Breast epithelium (tissue), 4 donors: Measurements from ENCODE around the gene RAB44. TPM values are rescaled to one million over a fixed set of nuclear protein-coding genes. Genes with fewer than 3 reads are reported as not detected.
A peak's percentile ranks its signal among the peaks of the same experiment; 100 is the strongest.

Experiments
- DNase-seq, 2 donors: peaks; one replicate each; pipeline ENCODE4 v3.0.0-alpha.2; 2019; ENCODE audit warnings: low spot score in 2 of 2
- H3K27ac ChIP-seq, 2 donors: fragments of 200-600 bp; sonication (generic) in 1 of 2; one replicate each; pipeline ENCODE4 v1.5.1; 2016 to 2019; ENCODE audit warnings: mild to moderate bottlenecking in 1 of 2
- H3K27me3 ChIP-seq, 2 donors: fragments of 200-600 bp; sonication (generic) in 1 of 2; one replicate each; pipeline versions ENCODE4 v1.5.1 to v1.6.0; 2017 to 2019; ENCODE audit warnings: control low read depth in 1 of 2, mild to moderate bottlenecking in 1 of 2
- H3K36me3 ChIP-seq: fragments of 200-600 bp; one replicate; pipeline ENCODE4 v1.5.1; 2019
- H3K4me1 ChIP-seq, 2 donors: fragments of 200-600 bp; sonication (generic); one replicate each; pipeline ENCODE4 v1.5.1; 2016 to 2019; ENCODE audit warnings: control low read depth in 1 of 2
- H3K4me3 ChIP-seq, 3 donors: fragments of 200-600 bp; sonication (generic); 1 replicate in 2 of 3; 2 replicates in 1 of 3; pipeline ENCODE4 v1.5.1; 2016 to 2019; ENCODE audit warnings: mild to moderate bottlenecking in 3 of 3, moderate library complexity in 2 of 3
- H3K9me3 ChIP-seq, 2 donors: fragments of 200-600 bp; sonication (generic) in 1 of 2; one replicate each; pipeline ENCODE4 v1.5.1; 2016 to 2019; ENCODE audit warnings: control low read depth in 1 of 2
- CTCF ChIP-seq, 3 donors: fragments of 450-650 bp; IDR thresholded peaks; one replicate each; pipeline ENCODE4 v1.5.1; 2016 to 2017; ENCODE audit warnings: antibody characterized with exemption in 3 of 3, mild to moderate bottlenecking in 3 of 3, moderate library complexity in 3 of 3
- POLR2A ChIP-seq: fragments of 450-650 bp; IDR thresholded peaks from one replicate; pipeline ENCODE4 v1.6.1; 2016; ENCODE audit warnings: antibody characterized with exemption, mild to moderate bottlenecking, moderate library complexity
- POLR2AphosphoS5 ChIP-seq, 3 donors: sonication (generic); formaldehyde crosslinking; IDR thresholded peaks; one replicate each; pipeline ENCODE4 v1.6.1; 2017; ENCODE audit warnings: antibody characterized with exemption in 3 of 3
- intact Hi-C: fragments of 100-400 bp; cut with DNase I; formaldehyde crosslinking; loops from one replicate; pipeline ENCODE4 v1.15.1; 2023; ENCODE audit warnings: low total_unique reads
- total RNA-seq, 3 donors: library from RNA; depleted of rRNA; stranded (reverse); fragments of >200 nt; gene quantifications; one replicate each; pipeline ENCODE4 v1.1.0, GENCODE V29; 2016

The RAB44 gene
- total RNA-seq, 3 donors from 2014 or later, result under 0.01 to 1.9 (median 0.29) TPM

GRCh38 chr6:36674942-36675341 lies 22.7 kb upstream of the RAB44 start:
- H3K4me1 ChIP-seq, result peaks cover 6 to 9% of the 10 kb centered on the region in 2 donors
- DNase-seq, result no peak
- no peaks in the 10 kb centered on the region for H3K27me3 ChIP-seq
- TF ChIP-seq CTCF (IDR thresholded peaks at IDR 0.05) (no peak), POLR2AphosphoS5 (IDR thresholded peaks at IDR 0.05) (no peak), POLR2A (no peak)
- H3K36me3 ChIP-seq, result no peaks in the 10 kb centered on the region
- no peak overlapping the region for H3K27ac ChIP-seq
- H3K9me3 ChIP-seq, result no peaks in the 10 kb centered on the region
- H3K4me3 ChIP-seq, result no peak overlapping the region
- intact Hi-C loops, result no loop called here

- TF ChIP-seq CTCF (IDR thresholded peaks at IDR 0.05), result no peak
- no peak for TF ChIP-seq POLR2A
- TF ChIP-seq POLR2AphosphoS5 (IDR thresholded peaks at IDR 0.05), result no peak
- H3K9me3 ChIP-seq, result no peaks in the 10 kb centered on the region
- no peaks in the 10 kb centered on the region for H3K36me3 ChIP-seq
- no peaks in the 10 kb centered on the region for H3K27me3 ChIP-seq
- H3K27ac ChIP-seq, result peak overlapping the region; percentile 97 to 98
- intact Hi-C loops, result no loop called here
- peak overlapping the region in 2 of 3 donors; percentile 14 to 15 for H3K4me3 ChIP-seq
- peaks cover 6 to 9% of the 10 kb centered on the region in 2 donors for H3K4me1 ChIP-seq
- peak in 1 of 2 donors; percentile 63 for DNase-seq
Measured at GRCh38 chr6:36676141-36677058, 21.2 kb upstream of the RAB44 start.

- TF ChIP-seq POLR2A (no peak), CTCF (IDR thresholded peaks at IDR 0.05) (no peak), POLR2AphosphoS5 (IDR thresholded peaks at IDR 0.05) (no peak)
- no peak for DNase-seq
- Histone ChIP-seq H3K9me3 (no peaks in the 10 kb centered on the region), H3K4me3 (peak overlapping the region; percentile 4 to 97 (median 15)), H3K4me1 (peaks cover 6 to 14% of the 10 kb centered on the region in 2 donors), H3K27me3 (no peaks in the 10 kb centered on the region), H3K36me3 (no peaks in the 10 kb centered on the region), H3K27ac (peak overlapping the region; percentile 97 to 98)
- intact Hi-C loops, result no loop called here
Measured at GRCh38 chr6:36677059-36677749, 20.4 kb upstream of the RAB44 start.

- peak overlapping the region; percentile 97 to 98 for H3K27ac ChIP-seq
- no peaks in the 10 kb centered on the region for H3K36me3 ChIP-seq
- DNase-seq, result no peak
- no peak for TF ChIP-seq POLR2AphosphoS5 (IDR thresholded peaks at IDR 0.05)
- TF ChIP-seq CTCF (IDR thresholded peaks at IDR 0.05), result no peak
- peak overlapping the region; percentile 84 to 97 (median 94) for H3K4me3 ChIP-seq
- H3K9me3 ChIP-seq, result no peaks in the 10 kb centered on the region
- H3K4me1 ChIP-seq, result peaks cover 7 to 21% of the 10 kb centered on the region in 2 donors
- H3K27me3 ChIP-seq, result no peaks in the 10 kb centered on the region
- intact Hi-C loops, result no loop called here
Measured at GRCh38 chr6:36677753-36678487, 19.7 kb upstream of the RAB44 start.
